ENCODE results near the gene KAZN.

DNA sequence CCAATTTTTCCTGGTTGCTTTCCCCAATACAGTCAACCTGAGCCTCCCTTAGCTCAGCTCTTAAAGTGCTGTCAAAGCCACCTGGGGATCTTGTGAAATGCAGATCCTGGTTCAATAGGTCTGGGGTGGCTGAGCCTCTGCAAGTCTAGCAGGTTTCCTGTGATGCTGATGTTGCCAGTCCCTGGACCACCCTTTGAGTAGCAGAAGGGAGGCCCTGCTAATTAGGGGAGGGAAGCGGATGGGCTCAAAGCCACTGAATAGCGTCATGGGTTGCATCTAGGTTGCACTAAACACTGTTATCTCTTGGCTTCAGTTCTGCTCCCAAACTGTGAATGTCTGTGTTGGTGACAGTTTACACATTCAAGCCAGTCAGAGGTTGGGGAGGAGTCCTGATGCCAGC is 127.2 kb downstream of the KAZN start:
- TF ChIP-seq, protein P1, sequence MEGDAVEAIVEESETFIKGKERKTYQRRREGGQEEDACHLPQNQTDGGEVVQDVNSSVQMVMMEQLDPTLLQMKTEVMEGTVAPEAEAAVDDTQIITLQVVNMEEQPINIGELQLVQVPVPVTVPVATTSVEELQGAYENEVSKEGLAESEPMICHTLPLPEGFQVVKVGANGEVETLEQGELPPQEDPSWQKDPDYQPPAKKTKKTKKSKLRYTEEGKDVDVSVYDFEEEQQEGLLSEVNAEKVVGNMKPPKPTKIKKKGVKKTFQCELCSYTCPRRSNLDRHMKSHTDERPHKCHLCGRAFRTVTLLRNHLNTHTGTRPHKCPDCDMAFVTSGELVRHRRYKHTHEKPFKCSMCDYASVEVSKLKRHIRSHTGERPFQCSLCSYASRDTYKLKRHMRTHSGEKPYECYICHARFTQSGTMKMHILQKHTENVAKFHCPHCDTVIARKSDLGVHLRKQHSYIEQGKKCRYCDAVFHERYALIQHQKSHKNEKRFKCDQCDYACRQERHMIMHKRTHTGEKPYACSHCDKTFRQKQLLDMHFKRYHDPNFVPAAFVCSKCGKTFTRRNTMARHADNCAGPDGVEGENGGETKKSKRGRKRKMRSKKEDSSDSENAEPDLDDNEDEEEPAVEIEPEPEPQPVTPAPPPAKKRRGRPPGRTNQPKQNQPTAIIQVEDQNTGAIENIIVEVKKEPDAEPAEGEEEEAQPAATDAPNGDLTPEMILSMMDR (IDR thresholded peaks at IDR 0.05), result no peak
- no peak for TF ChIP-seq POLR2A (IDR thresholded peaks at IDR 0.05)
